Inflammatory macrophage (primary cell): ENCODE results near the gene JDP2.

ENCODE experiments used
- DNase-seq, 2 donors: peaks; one replicate each; pipeline ENCODE4 v3.0.0-alpha.2; 2020 to 2022

The JDP2 gene

DNA sequence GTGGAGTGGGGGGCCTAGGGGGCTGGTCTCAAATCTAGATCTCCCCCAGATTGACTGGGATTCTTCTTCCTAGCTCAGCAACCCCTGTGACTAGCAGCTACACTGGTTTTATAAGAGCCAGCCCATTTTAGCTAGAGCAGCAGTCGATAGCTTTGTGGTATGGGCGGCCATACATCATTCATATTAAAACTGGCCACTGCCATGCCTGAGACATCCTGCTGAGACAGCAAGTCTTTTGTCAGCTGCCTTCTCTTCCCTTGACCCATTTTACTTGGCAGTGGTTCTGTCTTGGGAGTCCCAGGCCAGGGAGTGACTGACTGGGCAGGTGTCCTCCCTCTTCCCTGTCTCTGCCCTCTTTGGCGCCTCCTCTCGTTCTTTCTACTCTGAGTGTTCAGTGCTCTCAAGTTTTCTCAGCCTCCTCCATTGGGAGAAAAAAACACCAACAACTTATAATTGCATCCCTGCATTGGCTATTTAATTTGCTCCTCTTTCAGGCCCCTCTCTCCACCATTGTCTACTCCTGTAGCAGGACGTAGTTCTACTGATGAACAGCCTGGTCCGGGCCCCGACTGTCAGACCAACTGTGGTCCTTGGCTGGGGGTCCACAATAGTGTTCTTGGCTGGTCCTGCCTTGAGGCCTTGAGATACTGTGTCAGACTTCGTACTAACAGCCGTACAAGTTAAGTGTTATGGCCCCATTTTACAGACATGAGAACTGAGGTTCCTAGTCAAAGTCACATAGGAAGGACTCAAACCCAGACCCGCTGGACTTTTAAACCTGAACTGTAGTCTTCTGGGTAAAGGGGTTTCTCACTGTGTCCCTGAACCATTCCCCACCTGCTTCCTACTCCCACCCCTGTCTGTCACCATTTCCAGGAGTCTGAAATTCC is 18.3 kb upstream of the JDP2 start:
- DNase-seq: no peak

DNA sequence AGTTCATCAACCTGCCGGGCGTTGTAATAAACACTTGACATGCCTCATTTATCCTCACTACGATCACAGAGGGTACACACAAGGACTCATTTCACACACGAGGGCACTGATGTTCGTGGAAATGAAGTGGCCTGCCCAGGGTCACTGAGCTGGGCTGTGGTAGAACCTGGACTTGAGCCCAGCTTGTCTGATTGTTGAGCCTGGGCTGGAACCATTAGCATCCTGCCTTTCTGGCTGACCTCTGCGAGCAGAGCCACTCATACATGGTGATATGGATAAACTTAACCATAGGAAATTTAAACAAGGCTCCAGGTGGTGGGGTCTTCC is 16.6 kb upstream of the JDP2 start:
- DNase-seq: no peak

DNA sequence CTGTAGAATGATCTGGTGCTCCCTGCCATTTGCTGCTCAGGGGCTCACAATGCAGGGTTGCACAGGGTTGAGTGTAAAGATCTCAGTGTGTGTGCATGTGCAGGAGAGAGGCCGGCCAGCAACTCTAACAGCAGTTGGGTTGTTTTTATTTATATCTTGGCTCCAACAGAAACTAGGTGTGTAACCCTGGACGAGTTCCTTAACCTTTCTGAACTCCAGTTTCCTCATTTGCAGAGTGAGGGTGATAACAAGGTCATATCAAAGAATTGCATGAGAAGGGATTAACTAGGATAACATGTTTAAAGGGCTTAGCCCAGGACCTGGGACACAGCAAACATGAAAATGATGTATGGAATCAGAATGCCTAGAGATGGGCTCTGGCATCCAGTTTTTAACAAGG is 14.8 kb upstream of the JDP2 start:
- DNase-seq: no peak

GRCh38 chr14:75417674-75418073 is 10.1 kb upstream of the JDP2 start:
- DNase-seq: no peak

DNA sequence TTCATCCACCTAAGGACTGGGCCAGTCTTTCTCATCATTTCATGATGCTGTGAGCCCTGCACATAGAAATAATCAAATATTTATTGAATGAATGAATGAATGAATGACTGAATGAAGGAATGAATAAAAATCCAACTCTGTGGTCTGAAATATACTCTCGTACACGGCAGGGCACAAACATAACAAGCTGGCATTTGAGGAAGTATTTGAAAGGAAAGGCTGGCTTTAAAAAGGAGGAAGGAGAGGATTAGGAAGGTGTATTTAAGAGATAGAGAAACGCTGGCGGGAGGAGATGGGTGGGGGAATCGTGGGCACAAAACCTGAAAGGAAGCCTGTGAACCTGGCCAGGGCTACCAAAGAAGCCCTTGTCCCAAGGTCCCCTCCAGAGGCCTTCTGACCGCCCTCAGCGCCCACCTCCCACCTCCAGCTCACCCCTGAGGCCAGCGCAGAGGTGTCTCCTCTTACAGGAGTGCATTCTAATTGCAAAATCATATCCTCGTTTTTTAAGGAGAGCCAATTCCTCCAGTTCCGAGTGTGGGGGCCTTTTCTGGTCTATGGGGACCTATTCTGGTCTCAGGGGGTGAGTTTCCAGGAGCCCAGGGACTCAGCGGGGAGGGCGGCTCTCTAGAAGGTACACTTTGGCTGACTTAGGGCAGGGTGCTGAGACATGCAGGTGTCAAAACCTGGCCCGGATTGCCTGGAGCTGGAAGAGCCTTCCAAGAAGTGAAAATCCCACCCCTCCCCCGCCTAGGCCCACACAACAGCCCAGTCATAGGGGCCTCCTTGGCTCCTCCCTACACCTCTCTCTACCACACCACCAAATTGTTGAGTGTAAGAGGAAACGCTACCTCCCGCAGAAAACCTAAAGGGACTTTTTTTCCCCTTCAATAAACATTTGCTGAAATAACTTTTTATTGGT is 8.7 kb upstream of the JDP2 start:
- peak in 1 of 2 donors; percentile 25 for DNase-seq

DNA sequence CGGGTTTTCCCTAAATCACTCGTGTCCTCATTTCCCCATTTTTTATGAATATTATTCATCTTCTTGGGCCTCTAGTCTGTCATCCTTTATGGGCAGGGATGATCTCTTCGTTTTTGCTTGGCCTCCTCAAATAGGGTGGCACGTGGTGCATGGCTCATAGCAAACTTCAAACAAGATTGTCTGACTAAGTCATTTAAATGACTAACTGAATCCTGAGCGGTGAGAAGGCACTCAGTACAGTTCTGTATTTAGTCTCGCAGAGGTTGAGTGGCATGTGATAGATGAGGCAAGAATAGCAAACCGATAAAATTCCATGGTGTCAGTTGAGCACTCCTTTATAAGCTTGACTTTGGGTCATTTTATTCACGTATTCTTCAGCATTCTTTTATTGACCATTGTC is 5.7 kb upstream of the JDP2 start:
- DNase-seq: peak; percentile 42 to 65

DNA sequence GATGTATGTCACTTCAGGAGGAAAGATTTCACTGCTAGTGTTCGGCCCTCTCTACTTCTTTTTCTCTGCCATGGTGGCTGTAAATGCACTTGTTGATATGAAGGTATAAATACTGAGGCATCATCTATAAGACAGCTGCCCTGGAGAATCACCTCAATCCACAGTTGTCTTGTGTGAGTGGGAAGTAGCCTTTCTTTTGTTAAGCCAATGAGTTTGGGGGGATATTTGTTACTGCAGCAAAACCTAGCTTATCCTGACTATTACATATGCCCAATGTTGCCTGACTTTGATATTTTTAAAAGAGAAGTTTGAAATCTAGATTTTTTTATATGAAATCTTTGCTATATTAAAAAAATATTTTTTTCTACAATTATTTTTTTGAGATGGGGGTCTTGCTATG is 3.3 kb upstream of the JDP2 start:
- no peak for DNase-seq

GRCh38 chr14:75425446-75425845 is 2.4 kb upstream of the JDP2 start:
- DNase-seq: peak in 1 of 2 donors; percentile 11

DNA sequence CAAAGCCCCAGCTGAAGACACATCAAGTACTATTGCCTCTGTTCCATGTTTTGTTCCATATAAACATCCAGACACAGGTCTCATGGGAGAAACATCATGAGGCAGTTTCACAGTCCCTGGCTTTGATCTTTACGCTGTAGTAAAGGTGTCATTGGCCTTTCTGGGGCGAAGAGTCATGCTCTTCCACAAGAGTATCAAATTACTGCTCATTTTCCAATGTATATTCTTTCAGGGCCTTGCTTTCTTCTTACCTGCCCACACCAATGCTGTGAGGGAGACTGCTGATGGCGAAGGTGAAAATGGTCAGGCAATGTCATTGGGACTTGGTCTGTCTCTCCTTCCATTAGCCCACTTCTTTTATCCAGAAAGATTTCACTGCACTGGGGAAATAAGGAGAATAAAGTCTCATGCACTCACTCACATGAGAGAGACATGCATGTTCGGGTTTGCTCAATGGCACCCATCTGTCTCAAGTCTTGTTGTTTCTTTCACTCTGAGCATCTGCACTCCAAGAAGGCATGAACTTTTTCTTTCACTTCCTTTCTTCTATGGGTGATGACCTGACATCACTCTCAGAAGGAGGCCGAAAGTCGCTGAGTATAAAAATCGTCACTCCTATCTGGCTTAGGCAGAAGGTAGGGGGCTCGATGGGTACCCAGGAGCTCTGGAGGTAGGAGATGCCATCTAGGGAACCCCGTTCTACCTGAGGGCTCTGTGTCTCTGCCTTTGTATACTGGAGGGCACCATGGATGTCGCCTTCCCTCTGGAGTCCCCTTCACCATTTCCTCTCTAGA is 1.3 kb upstream of the JDP2 start:
- peak; percentile 70 to 81 for DNase-seq

DNA sequence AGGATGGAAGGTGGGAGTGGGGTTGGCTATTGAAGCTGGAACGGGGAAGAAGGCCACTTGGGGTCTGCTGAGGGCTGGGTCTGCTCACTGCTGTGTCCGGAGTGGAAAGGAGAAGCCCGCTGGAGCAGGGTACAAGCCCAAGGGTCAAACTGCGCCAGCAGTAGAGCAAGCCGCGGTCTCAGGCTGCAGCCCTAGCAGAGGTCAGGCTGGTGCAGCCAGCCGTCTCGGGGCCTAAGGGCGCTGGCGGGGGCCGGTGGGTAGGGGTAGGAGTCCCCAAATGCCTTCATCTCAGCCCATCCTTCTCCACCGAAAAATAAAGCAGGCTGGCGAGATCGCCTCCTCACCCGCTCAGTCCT is 718 bp upstream of the JDP2 start:
- peak; percentile 17 to 36 for DNase-seq

- peak; percentile 9 to 37 for DNase-seq
Observed at GRCh38 chr14:75428230-75429104, 645 bp downstream of the JDP2 start.

- DNase-seq: no peak
Observed at GRCh38 chr14:75429562-75429961, 1.7 kb downstream of the JDP2 start.

- DNase-seq: no peak
Observed at GRCh38 chr14:75430116-75430515, 2.3 kb downstream of the JDP2 start.

GRCh38 chr14:75430526-75430925 is 2.7 kb downstream of the JDP2 start:
- no peak for DNase-seq

GRCh38 chr14:75430976-75431375 is 3.2 kb downstream of the JDP2 start:
- no peak for DNase-seq

- no peak for DNase-seq
Observed at GRCh38 chr14:75431827-75432226, 4.0 kb downstream of the JDP2 start.

DNA sequence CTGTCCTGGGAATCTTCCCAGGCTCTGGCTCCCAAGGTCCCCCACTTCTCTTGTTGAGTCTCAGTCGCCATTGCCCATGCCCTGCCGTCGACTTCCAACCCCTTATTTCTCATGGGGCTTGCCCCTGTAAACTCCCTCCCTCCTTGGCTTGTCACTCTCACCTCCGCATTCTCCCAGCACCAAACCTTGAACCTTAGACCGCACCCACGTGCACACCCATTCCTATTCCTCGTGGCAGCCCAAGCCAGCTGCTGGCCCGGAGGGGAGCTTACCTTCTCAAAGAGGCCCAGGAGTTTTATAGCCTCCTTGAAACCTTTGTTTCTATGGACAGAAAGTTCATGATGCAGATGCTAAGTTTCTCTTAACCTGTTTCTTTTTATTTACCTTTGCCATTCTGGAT is 4.6 kb downstream of the JDP2 start:
- DNase-seq: no peak

DNA sequence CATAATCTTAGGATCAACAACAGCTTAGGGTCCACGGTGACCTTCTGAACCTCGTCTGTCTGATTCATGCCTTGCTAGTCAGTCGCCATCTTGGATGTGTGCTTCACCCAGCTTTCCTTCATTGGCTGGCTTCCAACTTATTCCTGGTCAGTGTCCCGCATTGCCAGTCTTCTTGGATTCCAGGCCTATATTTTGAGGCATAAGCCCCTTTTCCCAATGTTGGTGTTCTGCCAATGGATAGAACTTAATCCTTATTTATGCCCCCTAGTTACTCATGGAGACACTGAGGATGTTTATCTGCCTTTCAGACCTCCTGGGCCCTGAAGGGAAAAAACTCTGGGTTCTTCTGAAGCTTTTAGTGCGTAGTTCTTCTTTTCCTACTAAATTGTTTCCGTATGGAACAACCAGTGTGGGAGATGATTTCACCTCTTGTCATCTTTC is 5.8 kb downstream of the JDP2 start:
- DNase-seq: no peak

DNA sequence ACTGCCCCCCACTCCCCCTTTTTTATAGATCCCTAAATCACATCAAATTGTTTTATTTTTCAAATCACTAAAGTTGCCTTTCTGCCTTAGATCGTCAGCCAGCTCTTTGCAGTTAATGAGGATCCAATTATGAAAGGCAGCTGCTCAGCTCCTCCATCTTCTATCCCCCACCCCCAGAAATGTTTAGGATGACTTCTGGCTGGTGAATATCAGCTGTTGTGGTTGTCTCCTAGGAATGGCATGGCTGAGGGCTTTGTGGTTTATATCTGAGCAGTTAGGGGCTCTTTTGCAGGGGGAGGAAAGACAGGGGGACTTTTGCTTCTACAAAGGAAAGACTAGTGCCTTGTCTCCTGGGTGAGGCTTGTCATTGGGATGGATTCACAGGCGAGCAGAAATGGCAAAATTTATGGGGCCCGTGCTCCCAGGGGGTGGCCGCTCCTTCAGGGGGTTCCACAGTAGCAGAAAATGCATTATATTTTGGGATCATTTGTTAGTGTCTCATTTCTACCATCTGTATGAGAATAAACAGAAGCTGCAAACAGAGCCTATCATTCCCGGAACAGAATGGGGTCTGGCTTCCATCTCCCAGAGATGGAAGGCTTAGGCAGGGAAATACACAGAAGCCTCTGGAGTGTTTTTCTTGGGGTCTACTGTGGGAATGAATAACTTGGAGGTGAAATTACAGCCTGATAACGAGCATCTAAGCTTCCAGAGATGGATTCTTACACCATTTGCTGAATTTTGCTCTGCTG is 6.5 kb downstream of the JDP2 start:
- DNase-seq: no peak

DNA sequence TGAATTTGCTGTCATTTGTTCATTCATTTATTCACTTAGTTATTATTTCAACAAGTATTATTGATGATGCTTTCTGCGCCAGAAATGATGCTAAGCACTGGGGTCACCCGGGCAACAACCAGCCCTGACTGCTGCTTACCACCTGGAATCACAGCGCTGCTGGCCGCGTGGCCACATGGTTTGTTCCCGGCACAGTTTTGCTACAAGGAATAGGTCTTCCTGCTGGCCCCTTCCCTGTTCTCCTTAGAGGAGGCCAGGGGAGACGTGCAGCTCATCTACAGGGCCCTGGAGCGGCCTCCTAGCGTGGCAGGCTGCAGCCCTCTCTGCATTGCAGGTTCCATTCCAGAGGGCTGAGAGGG is 7.0 kb downstream of the JDP2 start:
- DNase-seq: no peak

DNA sequence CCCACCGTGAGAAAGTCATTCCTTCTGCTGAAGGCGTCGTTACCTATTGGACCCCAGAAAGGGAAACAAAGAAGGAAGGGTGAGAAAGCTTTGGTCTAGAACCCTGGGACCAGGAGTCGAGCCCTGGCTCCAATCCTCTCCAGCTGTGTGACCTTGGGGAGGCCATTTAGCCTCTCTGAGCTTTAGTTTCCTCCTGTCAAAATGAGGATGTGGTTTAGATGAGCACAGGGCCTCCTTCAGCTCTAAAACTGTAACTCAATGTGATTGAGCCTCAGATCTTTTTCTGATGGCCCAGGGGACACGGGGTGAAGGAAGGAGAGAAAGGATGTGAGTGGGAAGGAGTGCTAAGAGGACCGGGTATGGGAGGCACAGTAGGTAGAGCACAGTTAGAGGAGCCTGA is 7.7 kb downstream of the JDP2 start:
- DNase-seq: peak; percentile 34 to 39
